ENCODE measurements around the gene ARMC2.

DNA sequence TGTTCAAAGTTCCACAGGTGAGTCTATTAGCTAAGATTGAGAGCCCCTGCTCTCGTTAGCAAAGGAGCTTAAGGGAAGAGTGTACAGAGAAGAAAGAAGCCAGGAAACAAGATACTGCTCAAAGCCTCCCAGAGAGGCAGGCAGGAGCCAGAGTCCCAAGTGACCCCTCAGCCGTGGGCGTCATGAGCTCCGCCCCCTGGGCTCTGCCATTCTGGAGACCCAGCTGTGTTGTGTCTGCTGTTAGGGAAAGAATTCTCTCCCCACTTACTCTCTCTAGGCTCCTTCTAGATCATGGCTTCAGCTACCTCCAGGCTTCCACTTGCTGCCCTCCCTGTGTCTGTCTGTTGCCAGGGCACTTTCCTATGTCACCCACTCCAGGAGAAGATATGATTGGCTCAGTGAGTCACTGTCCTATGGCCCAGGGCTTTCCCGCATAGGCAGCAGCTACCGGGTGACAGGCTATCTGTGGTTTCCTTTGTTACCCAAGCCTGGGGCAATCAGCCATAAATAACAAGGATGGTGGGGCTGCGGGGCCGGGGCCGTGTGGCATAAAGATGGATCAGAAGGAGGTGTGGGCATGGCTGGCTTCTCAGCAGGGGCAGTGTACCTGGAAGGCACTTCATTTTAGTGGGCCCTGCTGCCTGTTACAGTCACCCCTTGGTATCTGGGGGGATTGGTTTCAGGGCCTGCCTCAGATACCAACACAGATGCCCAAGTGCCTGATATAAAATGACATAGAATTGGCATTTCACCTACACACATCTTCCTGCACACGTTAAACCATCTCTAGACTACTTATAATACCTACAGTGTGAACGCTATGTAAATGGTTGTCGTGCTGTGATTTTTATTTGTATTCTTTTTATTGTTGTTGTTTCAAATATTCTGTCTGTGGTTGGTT is 118.9 kb downstream of the ARMC2 start:
- TF ChIP-seq, protein P1, sequence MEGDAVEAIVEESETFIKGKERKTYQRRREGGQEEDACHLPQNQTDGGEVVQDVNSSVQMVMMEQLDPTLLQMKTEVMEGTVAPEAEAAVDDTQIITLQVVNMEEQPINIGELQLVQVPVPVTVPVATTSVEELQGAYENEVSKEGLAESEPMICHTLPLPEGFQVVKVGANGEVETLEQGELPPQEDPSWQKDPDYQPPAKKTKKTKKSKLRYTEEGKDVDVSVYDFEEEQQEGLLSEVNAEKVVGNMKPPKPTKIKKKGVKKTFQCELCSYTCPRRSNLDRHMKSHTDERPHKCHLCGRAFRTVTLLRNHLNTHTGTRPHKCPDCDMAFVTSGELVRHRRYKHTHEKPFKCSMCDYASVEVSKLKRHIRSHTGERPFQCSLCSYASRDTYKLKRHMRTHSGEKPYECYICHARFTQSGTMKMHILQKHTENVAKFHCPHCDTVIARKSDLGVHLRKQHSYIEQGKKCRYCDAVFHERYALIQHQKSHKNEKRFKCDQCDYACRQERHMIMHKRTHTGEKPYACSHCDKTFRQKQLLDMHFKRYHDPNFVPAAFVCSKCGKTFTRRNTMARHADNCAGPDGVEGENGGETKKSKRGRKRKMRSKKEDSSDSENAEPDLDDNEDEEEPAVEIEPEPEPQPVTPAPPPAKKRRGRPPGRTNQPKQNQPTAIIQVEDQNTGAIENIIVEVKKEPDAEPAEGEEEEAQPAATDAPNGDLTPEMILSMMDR (IDR thresholded peaks at IDR 0.05): no peak
- no peak for TF ChIP-seq POLR2A (IDR thresholded peaks at IDR 0.05)
